Measurements from ENCODE around the gene MYT1. TPM values are rescaled to one million over a fixed set of nuclear protein-coding genes. Genes with fewer than 3 reads are reported as not detected.

The MYT1 gene
- total RNA-seq, 2 experiments from 2014 or later: 0.12 to 0.14 TPM

- Mint-ChIP-seq H3K27ac (no peak overlapping the region), H3K4me1 (no peaks in the 10 kb centered on the region), H3K9me3 (ENCODE audit: low read depth) (no peaks in the 10 kb centered on the region), H3K36me3 (ENCODE audit: low read depth) (no peaks in the 10 kb centered on the region), H3K4me3 (no peak overlapping the region), H3K27me3 (no peaks in the 10 kb centered on the region)
- ATAC-seq (no peak), DNase-seq (no peak)
- ChIA-PET CTCF (no interaction called here), POLR2A (no interaction called here)
- intact Hi-C loops (cut with DNase I, micrococcal nuclease): no loop called here
Observed at GRCh38 chr20:64206614-64207013, 42.4 kb downstream of the MYT1 start.

GRCh38 chr20:64207641-64208590 lies 43.7 kb downstream of the MYT1 start:
- no peak for ATAC-seq
- H3K4me1 Mint-ChIP-seq: no peaks in the 10 kb centered on the region
- CTCF ChIA-PET: no interaction called here
- DNase-seq: no peak
- no peaks in the 10 kb centered on the region for H3K9me3 Mint-ChIP-seq (ENCODE audit: low read depth)
- no peaks in the 10 kb centered on the region for H3K36me3 Mint-ChIP-seq (ENCODE audit: low read depth)
- POLR2A ChIA-PET: no interaction called here
- intact Hi-C loops (cut with DNase I, micrococcal nuclease): no loop called here
- H3K27ac Mint-ChIP-seq: no peak overlapping the region
- H3K27me3 Mint-ChIP-seq: no peaks in the 10 kb centered on the region
- no peak overlapping the region for H3K4me3 Mint-ChIP-seq

GRCh38 chr20:64209148-64209547 lies 44.9 kb downstream of the MYT1 start:
- no peaks in the 10 kb centered on the region for H3K9me3 Mint-ChIP-seq (ENCODE audit: low read depth)
- ATAC-seq (no peak), DNase-seq (no peak)
- no peaks in the 10 kb centered on the region for H3K4me1 Mint-ChIP-seq
- POLR2A ChIA-PET: no interaction called here
- H3K27ac Mint-ChIP-seq: no peak overlapping the region
- no peak overlapping the region for H3K4me3 Mint-ChIP-seq
- CTCF ChIA-PET: no interaction called here
- H3K27me3 Mint-ChIP-seq: no peaks in the 10 kb centered on the region
- H3K36me3 Mint-ChIP-seq (ENCODE audit: low read depth): no peaks in the 10 kb centered on the region
- intact Hi-C loops (cut with DNase I, micrococcal nuclease): no loop called here

- Mint-ChIP-seq H3K27me3 (no peaks in the 10 kb centered on the region), H3K9me3 (ENCODE audit: low read depth) (no peaks in the 10 kb centered on the region), H3K4me3 (no peak overlapping the region), H3K36me3 (ENCODE audit: low read depth) (no peaks in the 10 kb centered on the region), H3K27ac (no peak overlapping the region), H3K4me1 (peaks cover 13% of the 10 kb centered on the region)
- ATAC-seq (no peak), DNase-seq (no peak)
- intact Hi-C loops (cut with DNase I, micrococcal nuclease): no loop called here
- CTCF ChIA-PET: no interaction called here
- POLR2A ChIA-PET: no interaction called here
Observed at GRCh38 chr20:64210656-64211369, 46.6 kb downstream of the MYT1 start.

GRCh38 chr20:64211874-64212658 lies 47.8 kb downstream of the MYT1 start:
- H3K4me3 Mint-ChIP-seq: no peak overlapping the region
- ATAC-seq (no peak), DNase-seq (no peak)
- intact Hi-C loops (cut with DNase I, micrococcal nuclease): no loop called here
- CTCF ChIA-PET: no interaction called here
- H3K9me3 Mint-ChIP-seq (ENCODE audit: low read depth): no peaks in the 10 kb centered on the region
- H3K4me1 Mint-ChIP-seq: peaks cover 14% of the 10 kb centered on the region
- no peak overlapping the region for H3K27ac Mint-ChIP-seq
- POLR2A ChIA-PET: no interaction called here
- no peaks in the 10 kb centered on the region for H3K27me3 Mint-ChIP-seq
- H3K36me3 Mint-ChIP-seq (ENCODE audit: low read depth): no peaks in the 10 kb centered on the region

GRCh38 chr20:64212755-64213154 lies 48.5 kb downstream of the MYT1 start:
- ATAC-seq (no peak), DNase-seq (no peak)
- ChIA-PET CTCF (no interaction called here), POLR2A (no interaction called here)
- H3K36me3 Mint-ChIP-seq (ENCODE audit: low read depth): no peaks in the 10 kb centered on the region
- no peak overlapping the region for H3K27ac Mint-ChIP-seq
- no peak overlapping the region for H3K4me3 Mint-ChIP-seq
- no peaks in the 10 kb centered on the region for H3K9me3 Mint-ChIP-seq (ENCODE audit: low read depth)
- intact Hi-C loops (cut with DNase I, micrococcal nuclease): no loop called here
- no peaks in the 10 kb centered on the region for H3K27me3 Mint-ChIP-seq
- peaks cover 14% of the 10 kb centered on the region for H3K4me1 Mint-ChIP-seq

- ChIA-PET CTCF (no interaction called here), POLR2A (no interaction called here)
- intact Hi-C loops (cut with DNase I, micrococcal nuclease): no loop called here
- H3K4me3 Mint-ChIP-seq: no peak overlapping the region
- no peaks in the 10 kb centered on the region for H3K36me3 Mint-ChIP-seq (ENCODE audit: low read depth)
- no peaks in the 10 kb centered on the region for H3K27me3 Mint-ChIP-seq
- H3K4me1 Mint-ChIP-seq: peaks cover 14% of the 10 kb centered on the region
- ATAC-seq (no peak), DNase-seq (no peak)
- H3K9me3 Mint-ChIP-seq (ENCODE audit: low read depth): no peaks in the 10 kb centered on the region
- H3K27ac Mint-ChIP-seq: no peak overlapping the region
Observed at GRCh38 chr20:64214113-64214512, 49.9 kb downstream of the MYT1 start.

GRCh38 chr20:64214952-64215351 lies 50.7 kb downstream of the MYT1 start:
- ChIA-PET POLR2A (no interaction called here), CTCF (interaction anchor here (1.1 kb wide), 1 partner anchor 9 kb away, joined by 4 read pairs; no protein-coding TSS in a partner anchor)
- DNase-seq (no peak), ATAC-seq (no peak)
- Mint-ChIP-seq H3K27ac (no peak overlapping the region), H3K4me1 (peaks cover 14% of the 10 kb centered on the region), H3K36me3 (ENCODE audit: low read depth) (no peaks in the 10 kb centered on the region), H3K4me3 (no peak overlapping the region), H3K9me3 (ENCODE audit: low read depth) (no peaks in the 10 kb centered on the region), H3K27me3 (no peaks in the 10 kb centered on the region)
- intact Hi-C loops (cut with DNase I, micrococcal nuclease): no loop called here

GRCh38 chr20:64216036-64216435 lies 51.8 kb downstream of the MYT1 start:
- intact Hi-C loops (cut with DNase I, micrococcal nuclease): no loop called here
- no peak for ATAC-seq
- Mint-ChIP-seq H3K9me3 (ENCODE audit: low read depth) (no peaks in the 10 kb centered on the region), H3K27me3 (no peaks in the 10 kb centered on the region), H3K36me3 (ENCODE audit: low read depth) (no peaks in the 10 kb centered on the region), H3K27ac (no peak overlapping the region), H3K4me3 (no peak overlapping the region), H3K4me1 (peaks cover 14% of the 10 kb centered on the region)
- POLR2A ChIA-PET: no interaction called here
- DNase-seq: no peak
- CTCF ChIA-PET: no interaction called here

- H3K4me3 Mint-ChIP-seq: no peak overlapping the region
- intact Hi-C loops (cut with DNase I, micrococcal nuclease): no loop called here
- no peak overlapping the region for H3K27ac Mint-ChIP-seq
- no peaks in the 10 kb centered on the region for H3K36me3 Mint-ChIP-seq (ENCODE audit: low read depth)
- POLR2A ChIA-PET: no interaction called here
- H3K27me3 Mint-ChIP-seq: no peaks in the 10 kb centered on the region
- H3K4me1 Mint-ChIP-seq: peaks cover 14% of the 10 kb centered on the region
- CTCF ChIA-PET: no interaction called here
- no peak for DNase-seq
- H3K9me3 Mint-ChIP-seq (ENCODE audit: low read depth): no peaks in the 10 kb centered on the region
- ATAC-seq: no peak
Observed at GRCh38 chr20:64216910-64217309, 52.7 kb downstream of the MYT1 start.

- no peaks in the 10 kb centered on the region for H3K9me3 Mint-ChIP-seq (ENCODE audit: low read depth)
- H3K4me3 Mint-ChIP-seq: no peak overlapping the region
- ChIA-PET POLR2A (no interaction called here), CTCF (no interaction called here)
- DNase-seq (no peak), ATAC-seq (no peak)
- no peak overlapping the region for H3K27ac Mint-ChIP-seq
- H3K36me3 Mint-ChIP-seq (ENCODE audit: low read depth): no peaks in the 10 kb centered on the region
- no peaks in the 10 kb centered on the region for H3K27me3 Mint-ChIP-seq
- peaks cover 14% of the 10 kb centered on the region for H3K4me1 Mint-ChIP-seq
- intact Hi-C loops (cut with DNase I, micrococcal nuclease): no loop called here
Observed at GRCh38 chr20:64217539-64218221, 53.4 kb downstream of the MYT1 start.

All from activated CD4-positive, alpha-beta T cell treated with anti-CD3 and anti-CD28 coated beads for 36 hours (primary cell).